ENCODE data around the gene ACOT8.

Gene ACOT8

DNA sequence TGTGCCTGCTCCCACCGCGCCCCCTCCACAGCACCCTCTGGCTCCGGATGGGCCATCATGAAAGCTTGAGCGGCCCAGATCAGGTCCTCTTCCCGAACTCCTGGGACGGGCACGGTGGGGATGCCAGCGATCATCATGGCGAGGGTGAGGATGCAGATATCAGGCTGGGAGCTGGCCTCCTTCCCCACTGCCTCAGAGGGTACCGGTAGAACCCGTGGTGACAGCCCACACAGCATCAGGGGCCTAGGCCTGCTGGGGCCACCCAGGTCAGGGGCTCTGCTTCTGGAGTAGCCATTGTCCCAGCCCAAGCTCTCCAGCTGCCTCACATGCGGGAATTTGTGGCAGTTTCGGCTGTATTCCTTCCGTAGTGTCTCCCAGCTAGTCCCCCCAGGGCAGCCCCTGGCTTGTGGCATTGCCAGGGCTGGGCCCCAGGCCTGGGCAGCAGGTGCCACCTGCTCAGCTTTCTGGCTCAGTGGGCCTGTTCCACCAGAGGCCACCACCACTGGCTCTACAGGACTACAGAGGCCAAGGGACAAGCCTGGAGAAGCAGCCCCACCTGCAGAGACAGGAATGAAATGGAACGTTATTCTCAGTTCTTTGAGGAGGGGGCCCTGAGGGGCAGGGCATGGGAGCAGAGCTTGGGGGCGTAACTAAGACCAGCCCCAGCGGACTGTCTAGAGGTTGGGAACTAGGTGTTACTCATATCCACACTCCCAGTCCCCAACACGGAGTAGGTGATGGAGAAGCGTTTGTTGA, 29.6 kb upstream of the ACOT8 start:
- Histone ChIP-seq H3K4me3 (ENCODE audit: severe bottlenecking) (no peak overlapping the region), H3K9me3 (ENCODE audit: severe bottlenecking) (no peaks in the 10 kb centered on the region), H3K36me3 (ENCODE audit: low read depth) (peaks cover 34% of the 10 kb centered on the region), H3K4me1 (ENCODE audit: insufficient read depth, poor library complexity, severe bottlenecking) (peaks cover 13% of the 10 kb centered on the region), H3K27ac (ENCODE audit: poor library complexity, severe bottlenecking) (no peak overlapping the region), H3K27me3 (ENCODE audit: insufficient read depth, poor library complexity, severe bottlenecking) (no peaks in the 10 kb centered on the region)
- TF ChIP-seq, protein P1, sequence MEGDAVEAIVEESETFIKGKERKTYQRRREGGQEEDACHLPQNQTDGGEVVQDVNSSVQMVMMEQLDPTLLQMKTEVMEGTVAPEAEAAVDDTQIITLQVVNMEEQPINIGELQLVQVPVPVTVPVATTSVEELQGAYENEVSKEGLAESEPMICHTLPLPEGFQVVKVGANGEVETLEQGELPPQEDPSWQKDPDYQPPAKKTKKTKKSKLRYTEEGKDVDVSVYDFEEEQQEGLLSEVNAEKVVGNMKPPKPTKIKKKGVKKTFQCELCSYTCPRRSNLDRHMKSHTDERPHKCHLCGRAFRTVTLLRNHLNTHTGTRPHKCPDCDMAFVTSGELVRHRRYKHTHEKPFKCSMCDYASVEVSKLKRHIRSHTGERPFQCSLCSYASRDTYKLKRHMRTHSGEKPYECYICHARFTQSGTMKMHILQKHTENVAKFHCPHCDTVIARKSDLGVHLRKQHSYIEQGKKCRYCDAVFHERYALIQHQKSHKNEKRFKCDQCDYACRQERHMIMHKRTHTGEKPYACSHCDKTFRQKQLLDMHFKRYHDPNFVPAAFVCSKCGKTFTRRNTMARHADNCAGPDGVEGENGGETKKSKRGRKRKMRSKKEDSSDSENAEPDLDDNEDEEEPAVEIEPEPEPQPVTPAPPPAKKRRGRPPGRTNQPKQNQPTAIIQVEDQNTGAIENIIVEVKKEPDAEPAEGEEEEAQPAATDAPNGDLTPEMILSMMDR (IDR thresholded peaks at IDR 0.05; ENCODE audit: poor library complexity, severe bottlenecking), result no peak
- no peak for ATAC-seq (ENCODE audit: low read depth)
- peak; percentile 84 for DNase-seq (ENCODE audit: low spot score)

DNA sequence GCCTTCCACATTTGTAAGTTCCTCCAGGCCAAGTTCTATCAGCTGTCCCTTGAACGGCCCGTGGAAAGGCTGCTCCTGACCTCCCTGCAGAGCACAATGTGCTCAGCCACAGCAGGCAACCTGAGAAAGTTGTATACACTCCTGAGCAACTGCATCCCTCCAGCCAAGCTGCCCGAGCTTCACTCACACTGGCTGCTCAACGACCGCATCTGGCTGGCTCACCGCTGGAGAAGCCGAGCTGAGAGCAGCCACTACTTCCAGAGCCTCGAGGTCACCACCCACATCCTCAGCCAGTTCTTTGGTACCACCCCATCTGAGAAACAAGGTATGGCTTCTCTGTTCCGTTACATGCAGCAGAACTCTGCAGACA, 25.9 kb upstream of the ACOT8 start:
- H3K36me3 ChIP-seq (ENCODE audit: low read depth), result peaks cover 34% of the 10 kb centered on the region
- peak overlapping the region; percentile 61 for H3K27ac ChIP-seq (ENCODE audit: poor library complexity, severe bottlenecking)
- no peaks in the 10 kb centered on the region for H3K9me3 ChIP-seq (ENCODE audit: severe bottlenecking)
- H3K4me1 ChIP-seq (ENCODE audit: insufficient read depth, poor library complexity, severe bottlenecking), result peaks cover 16% of the 10 kb centered on the region
- DNase-seq (ENCODE audit: low spot score), result peak; percentile 76
- H3K27me3 ChIP-seq (ENCODE audit: insufficient read depth, poor library complexity, severe bottlenecking), result no peaks in the 10 kb centered on the region
- ATAC-seq (ENCODE audit: low read depth), result no peak
- H3K4me3 ChIP-seq (ENCODE audit: severe bottlenecking), result no peak overlapping the region
- TF ChIP-seq, protein P1 (IDR thresholded peaks at IDR 0.05; ENCODE audit: poor library complexity, severe bottlenecking), result no peak

DNA sequence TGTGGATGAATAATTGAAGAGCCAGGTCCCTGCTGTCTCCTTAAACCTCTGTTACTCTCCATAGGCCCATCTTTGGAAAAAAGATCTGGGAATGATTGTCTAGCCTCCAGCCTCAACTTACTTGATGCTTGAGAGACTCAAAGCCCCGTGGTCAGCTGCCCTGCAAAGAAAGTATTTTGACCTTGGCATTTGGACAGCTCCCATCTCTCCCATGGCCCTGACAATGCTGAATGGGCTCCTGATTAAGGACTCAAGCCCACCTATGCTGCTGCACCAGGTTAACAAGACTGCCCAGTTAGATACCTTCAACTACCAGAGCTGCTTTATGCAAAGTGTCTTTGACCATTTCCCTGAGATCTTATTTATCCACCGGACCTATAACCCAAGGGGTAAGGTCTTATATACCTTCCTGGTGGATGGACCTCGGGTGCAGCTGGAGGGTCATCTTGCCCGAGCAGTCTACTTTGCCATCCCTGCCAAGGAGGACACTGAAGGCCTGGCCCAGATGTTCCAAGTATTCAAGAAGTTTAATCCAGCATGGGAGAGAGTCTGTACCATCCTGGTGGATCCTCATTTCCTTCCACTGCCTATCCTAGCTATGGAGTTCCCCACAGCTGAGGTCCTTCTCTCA, 25.4 kb upstream of the ACOT8 start:
- TF ChIP-seq, protein P1 (IDR thresholded peaks at IDR 0.05; ENCODE audit: poor library complexity, severe bottlenecking), result no peak
- DNase-seq (ENCODE audit: low spot score), result peak; percentile 69
- peaks cover 16% of the 10 kb centered on the region for H3K4me1 ChIP-seq (ENCODE audit: insufficient read depth, poor library complexity, severe bottlenecking)

DNA sequence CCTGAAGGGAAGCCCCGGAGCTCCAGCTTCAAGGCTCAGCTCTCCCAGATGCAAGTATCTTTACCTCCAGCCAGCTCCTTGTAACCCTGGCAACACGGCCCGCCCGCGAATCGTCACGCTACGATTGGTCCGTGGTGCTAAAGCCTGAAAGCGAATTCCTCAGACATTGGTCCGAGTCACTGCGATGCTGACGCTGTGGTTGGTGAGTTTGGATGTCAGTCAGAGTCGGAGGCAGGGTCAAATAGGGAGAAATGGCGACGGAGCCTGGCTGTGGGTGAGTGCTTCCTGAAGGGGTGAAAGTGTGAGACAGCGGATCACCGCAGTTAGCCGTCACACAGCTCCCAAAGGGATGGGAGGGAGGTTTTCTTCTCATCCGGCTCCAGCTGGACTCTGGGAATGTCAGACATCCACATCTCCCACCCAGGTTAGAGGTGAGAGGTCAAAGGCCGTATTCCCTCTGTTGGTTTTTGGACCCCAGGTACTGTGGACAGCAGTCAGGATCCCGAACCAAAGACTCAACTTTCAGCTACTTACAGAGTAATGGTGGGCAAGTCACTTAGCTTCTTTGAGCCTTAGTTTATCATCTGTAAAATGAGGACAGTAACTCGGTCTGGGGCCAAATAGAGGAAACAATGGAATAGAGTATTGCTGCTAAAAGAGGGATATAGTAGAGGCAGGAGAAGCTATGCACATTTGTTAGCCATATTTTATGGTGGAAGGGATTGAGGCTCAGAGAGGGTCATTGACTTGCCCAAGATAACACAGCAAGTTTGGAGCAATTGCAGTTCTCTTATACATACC, 24.0 kb upstream of the ACOT8 start, which contains the start of gene ZSWIM1:
Gene ZSWIM1 (plus strand): TSS at position 240 of the 801 bp plus-strand sequence. CDS start 1,366 bp downstream, outside the sequence.
- Histone ChIP-seq H3K36me3 (ENCODE audit: low read depth) (peaks cover 34% of the 10 kb centered on the region), H3K4me3 (ENCODE audit: severe bottlenecking) (peak within 1 kb of the TSS; percentile 48), H3K9me3 (ENCODE audit: severe bottlenecking) (no peaks in the 10 kb centered on the region), H3K27me3 (ENCODE audit: insufficient read depth, poor library complexity, severe bottlenecking) (no peaks in the 10 kb centered on the region), H3K4me1 (ENCODE audit: insufficient read depth, poor library complexity, severe bottlenecking) (peaks cover 16% of the 10 kb centered on the region), H3K27ac (ENCODE audit: poor library complexity, severe bottlenecking) (peak within 1 kb of the TSS; percentile 13)
- TF ChIP-seq, protein P1 (IDR thresholded peaks at IDR 0.05; ENCODE audit: poor library complexity, severe bottlenecking), result no peak
- DNase-seq (ENCODE audit: low spot score) (peak; percentile 100), ATAC-seq (ENCODE audit: low read depth) (peak; percentile 97)

More for the DNA sequence above, 25.4 kb upstream of the ACOT8 start:
- peak overlapping the region; percentile 61 for H3K27ac ChIP-seq (ENCODE audit: poor library complexity, severe bottlenecking)
- no peak for ATAC-seq (ENCODE audit: low read depth)
- H3K9me3 ChIP-seq (ENCODE audit: severe bottlenecking), result no peaks in the 10 kb centered on the region
- H3K4me3 ChIP-seq (ENCODE audit: severe bottlenecking), result no peak overlapping the region
- no peaks in the 10 kb centered on the region for H3K27me3 ChIP-seq (ENCODE audit: insufficient read depth, poor library complexity, severe bottlenecking)
- peaks cover 34% of the 10 kb centered on the region for H3K36me3 ChIP-seq (ENCODE audit: low read depth)
